ENCODE results near the gene ESPN. TPM values are rescaled to one million over a fixed set of nuclear protein-coding genes. Genes with fewer than 3 reads are reported as not detected.
"Not testable (repeated sequence)": the region's sequence is repeated elsewhere in the genome, so short reads cannot be mapped to it uniquely, and the experiment has no call there.

Gene ESPN
- total and polyA plus RNA-seq, 12 donors, result 0.12 to 0.51 (median 0.25) TPM; not detected in 5

GRCh38 chr1:6426277-6426971 lies 1.8 kb downstream of the ESPN start:
- H3K27ac ChIP-seq, result no peak overlapping the region
- peaks cover 13 to 31% (median 26%) of the 10 kb centered on the region in 9 donors for H3K4me1 ChIP-seq
- ATAC-seq (no peak), DNase-seq (no peak)
- TF ChIP-seq CTCF (IDR thresholded peaks at IDR 0.05), result no peak
- intact Hi-C loops (cut with DNase I), result no loop called here
- H3K36me3 ChIP-seq, result no peaks in the 10 kb centered on the region
- WGBS, 2 donors, result 83 to 86% methylated on average over 9 of the region's 9 CpGs
- H3K4me3 ChIP-seq, result no peak overlapping the region
- H3K27me3 ChIP-seq, result peaks cover 46 to 97% (median 91%) of the 10 kb centered on the region in 7 donors
- H3K9me3 ChIP-seq, result no peaks in the 10 kb centered on the region

DNA sequence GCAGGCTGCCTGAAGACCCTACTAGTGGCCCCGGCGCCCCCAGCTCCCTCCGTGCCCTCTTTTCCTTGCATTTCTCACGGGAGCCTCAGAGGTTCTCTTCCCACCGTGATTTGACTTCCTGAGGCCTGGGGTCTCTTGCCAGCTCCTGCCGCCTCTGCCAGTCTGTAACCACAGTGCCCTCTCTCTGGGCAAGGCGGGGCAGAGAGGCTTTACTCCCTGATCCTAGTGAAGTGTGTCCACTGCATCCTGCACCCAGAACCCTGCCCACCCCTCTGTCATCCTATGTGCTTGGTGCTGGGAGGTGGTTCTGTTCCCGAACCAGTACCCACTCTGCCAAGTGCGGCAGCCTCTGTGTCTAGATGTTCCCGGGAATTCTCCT lies 2.4 kb downstream of the ESPN start:
- no peak for DNase-seq
- ATAC-seq, result no peak
- no peak for TF ChIP-seq CTCF (IDR thresholded peaks at IDR 0.05)
- Histone ChIP-seq H3K4me3 (no peak overlapping the region), H3K36me3 (no peaks in the 10 kb centered on the region), H3K9me3 (no peaks in the 10 kb centered on the region), H3K4me1 (peaks cover 13 to 31% (median 26%) of the 10 kb centered on the region in 9 donors), H3K27ac (no peak overlapping the region), H3K27me3 (peaks cover 41 to 92% (median 85%) of the 10 kb centered on the region in 7 donors)
- intact Hi-C loops (cut with DNase I), result no loop called here
- WGBS, 2 donors, result 81 to 90% methylated on average over 10 of the region's 10 CpGs

DNA sequence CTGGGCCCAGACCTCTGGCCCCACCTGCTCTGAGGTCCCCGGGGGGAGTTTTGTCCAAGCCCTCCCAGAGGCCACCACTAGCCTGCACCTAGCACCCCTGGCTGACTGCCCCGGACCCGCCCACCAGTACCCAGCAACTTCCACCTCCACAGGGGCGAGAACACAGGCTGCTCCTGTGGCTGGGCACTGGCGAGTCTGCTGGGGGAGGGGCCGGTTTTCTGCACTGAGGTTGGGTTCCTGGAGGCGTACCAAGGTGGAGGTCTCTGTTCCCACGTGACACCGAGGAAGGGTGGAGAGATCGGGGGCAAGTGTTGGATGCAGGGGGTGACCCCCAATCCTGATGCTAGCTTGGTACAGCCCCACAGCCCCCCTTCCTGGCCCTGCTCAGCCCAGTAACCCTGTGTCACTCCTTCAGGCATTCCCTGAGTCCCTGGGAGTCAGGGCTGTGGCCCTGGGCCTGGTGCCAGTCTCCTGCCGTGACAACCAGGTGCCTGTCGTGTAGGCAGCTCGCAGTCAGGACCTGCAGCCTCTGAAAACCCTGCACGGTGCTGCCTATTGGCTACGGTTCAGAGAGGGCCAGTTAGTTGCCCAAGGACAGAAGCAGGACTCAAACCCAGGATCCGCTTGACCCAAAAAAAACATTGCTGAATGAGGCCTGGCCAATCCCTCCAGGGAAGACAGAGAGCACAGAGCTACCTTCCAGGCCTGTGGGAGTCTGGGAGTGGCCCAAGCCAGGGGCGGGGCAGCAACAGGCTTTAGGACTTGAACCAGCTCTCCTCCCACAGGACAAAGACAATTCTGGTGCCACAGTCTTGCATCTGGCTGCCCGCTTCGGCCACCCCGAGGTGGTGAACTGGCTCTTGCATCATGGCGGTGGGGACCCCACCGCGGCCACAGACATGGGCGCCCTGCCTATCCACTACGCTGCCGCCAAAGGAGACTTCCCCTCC lies 3.1 kb downstream of the ESPN start:
- intact Hi-C loops (cut with DNase I), result no loop called here
- DNase-seq, result no peak
- peaks cover 40 to 86% (median 78%) of the 10 kb centered on the region in 7 donors for H3K27me3 ChIP-seq
- H3K27ac ChIP-seq, result no peak overlapping the region
- no peak for TF ChIP-seq CTCF (IDR thresholded peaks at IDR 0.05)
- H3K36me3 ChIP-seq, result no peaks in the 10 kb centered on the region
- WGBS, 2 donors, result 84% methylated on average over 26 of the region's 26 CpGs
- no peaks in the 10 kb centered on the region for H3K9me3 ChIP-seq
- no peak for ATAC-seq
- H3K4me1 ChIP-seq, result peaks cover 13 to 29% (median 23%) of the 10 kb centered on the region in 9 donors
- H3K4me3 ChIP-seq, result no peak overlapping the region

DNA sequence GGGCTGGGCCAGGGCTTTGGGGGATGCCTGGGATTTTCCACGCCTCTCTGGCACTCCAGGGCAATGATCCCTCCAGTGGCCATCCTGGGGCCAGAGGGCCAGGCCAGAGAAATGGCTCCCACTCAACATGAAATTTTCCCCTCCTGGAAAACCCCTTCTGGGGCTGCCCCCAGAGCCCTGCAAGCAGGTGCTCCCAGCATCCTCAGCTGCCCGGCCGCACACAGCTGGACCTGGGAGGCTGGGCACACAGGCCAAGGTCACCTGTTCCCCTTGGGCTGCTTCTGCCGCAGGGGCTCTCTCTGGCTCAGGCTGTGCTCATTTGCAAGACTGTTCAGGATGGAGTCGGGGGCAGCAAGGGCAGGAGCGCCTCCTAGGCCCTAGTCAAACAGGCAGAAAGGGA lies 3.9 kb downstream of the ESPN start:
- DNase-seq; H3K9me3 ChIP-seq; intact Hi-C loops (cut with DNase I); H3K36me3 ChIP-seq; ATAC-seq; H3K27ac ChIP-seq; H3K4me3 ChIP-seq: not testable (repeated sequence)
- Histone ChIP-seq H3K27me3 (peaks cover 40 to 78% (median 70%) of the 10 kb centered on the region in 7 donors), H3K4me1 (peaks cover 8 to 22% (median 16%) of the 10 kb centered on the region in 9 donors)
- 79 to 86% methylated on average over 6 of the region's 6 CpGs for WGBS, 2 donors

DNA sequence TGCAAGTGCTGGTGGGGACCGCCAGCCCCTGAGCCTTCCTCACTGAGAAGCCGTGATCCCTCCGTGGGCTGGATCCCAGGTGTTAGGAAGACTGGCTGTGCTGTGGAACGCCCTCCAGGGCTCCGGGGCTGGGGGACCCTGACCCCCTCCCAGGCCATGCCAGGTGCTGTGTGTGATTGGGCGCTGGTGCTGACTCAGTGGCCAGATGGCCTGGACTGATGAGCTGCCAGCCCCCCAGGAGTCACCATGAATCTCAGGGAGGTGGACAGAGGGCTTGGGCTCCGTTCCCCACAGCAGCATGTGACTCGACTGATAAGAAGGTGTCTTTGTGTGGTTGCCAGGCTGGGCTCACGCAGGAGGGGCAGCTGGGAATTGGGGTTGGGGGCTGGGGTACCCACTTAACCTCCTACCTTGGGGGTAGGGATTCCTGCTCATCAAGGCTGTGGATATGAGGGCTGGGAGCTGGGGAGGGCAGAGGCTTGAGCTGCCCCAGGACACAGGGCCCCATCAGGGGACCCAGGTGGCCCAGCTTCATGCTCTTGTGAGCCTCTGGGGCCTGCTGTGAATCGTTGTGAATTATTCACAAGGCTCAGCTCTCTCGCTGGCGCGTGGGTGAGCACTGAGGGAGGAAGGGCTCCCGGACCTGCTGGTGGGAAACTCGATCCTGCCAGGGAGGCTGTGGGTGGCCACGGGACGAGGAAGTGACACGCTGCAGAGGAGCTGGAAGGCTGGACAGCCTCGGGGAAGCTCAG lies 5.3 kb downstream of the ESPN start:
- Histone ChIP-seq H3K27me3 (peaks cover 26 to 64% (median 57%) of the 10 kb centered on the region in 7 donors), H3K4me1 (peaks cover 0 to 12% (median 6%) of the 10 kb centered on the region in 9 donors)
- H3K9me3 ChIP-seq, DNase-seq, H3K36me3 ChIP-seq, H3K27ac ChIP-seq, H3K4me3 ChIP-seq: not testable (repeated sequence)
- peak in 4 of 8 donors; percentile 13 to 22 (median 17) for ATAC-seq
- intact Hi-C loops (cut with DNase I), result loop anchor here in 2 of 10 donors (10.0 kb wide), 1 partner anchor 185 kb away; the partner anchor contains the start of gene HES3 (in 2 of the 2)
- WGBS, 2 donors, result 31 to 32% methylated on average over 19 of the region's 19 CpGs

DNA sequence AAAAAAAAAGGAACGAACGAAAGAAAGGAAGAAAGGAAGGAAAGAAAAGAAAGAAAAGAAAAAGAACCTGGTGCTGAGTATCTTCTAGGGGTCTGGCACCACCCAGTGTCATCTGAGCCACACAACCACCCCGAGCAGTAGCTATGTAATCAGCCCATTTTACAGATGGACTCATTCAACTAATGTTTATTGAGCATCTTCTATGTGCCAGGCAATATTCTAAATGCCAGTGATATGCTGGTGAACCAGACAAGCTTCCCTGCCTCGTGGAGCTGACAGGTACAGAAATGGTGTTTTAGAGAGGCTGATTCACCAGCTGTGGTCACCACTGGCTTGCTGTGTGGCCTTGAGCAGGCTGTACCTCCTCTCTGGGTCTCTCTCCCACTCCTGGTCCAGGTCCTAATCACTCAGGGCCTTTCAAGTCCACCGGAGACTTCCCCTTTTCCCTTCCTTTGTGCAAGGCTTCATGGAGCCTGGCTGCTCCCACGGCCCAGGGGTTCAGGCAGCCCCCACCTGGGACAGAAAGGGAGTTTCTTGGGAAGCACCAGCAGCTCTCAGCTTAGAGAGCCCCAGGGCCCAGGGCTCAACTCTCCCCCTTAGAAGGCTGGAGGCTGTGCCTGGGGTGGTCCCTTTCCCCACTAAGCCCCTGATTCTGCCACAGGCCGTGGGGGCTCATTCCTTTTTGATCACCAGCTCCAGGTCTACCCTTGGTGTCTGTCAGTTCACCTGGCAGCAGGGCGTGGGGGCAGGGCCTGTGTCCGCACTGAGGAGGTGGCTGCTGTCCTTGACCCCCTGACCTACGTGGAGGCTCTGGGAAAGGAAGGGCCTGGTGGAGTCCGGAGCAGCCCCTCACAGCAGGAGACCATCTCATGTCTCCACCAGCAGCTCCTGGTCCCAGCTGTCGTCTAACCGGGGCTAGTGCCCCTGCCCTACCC lies 7.3 kb downstream of the ESPN start:
- 76 to 79% methylated on average over 13 of the region's 13 CpGs for WGBS, 2 donors
- not testable (repeated sequence) for DNase-seq, ATAC-seq, H3K4me1 ChIP-seq, H3K36me3 ChIP-seq, H3K4me3 ChIP-seq, H3K9me3 ChIP-seq, H3K27ac ChIP-seq
- peaks cover 7 to 48% (median 36%) of the 10 kb centered on the region in 7 donors for H3K27me3 ChIP-seq
- intact Hi-C loops (cut with DNase I), result loop anchor here in 2 of 10 donors (10.0 kb wide), 1 partner anchor 187 kb away; the partner anchor contains the start of gene HES3 (in 2 of the 2)
